OCI-LY3 (cell line): ENCODE measurements around the gene C11orf54.

Experiments
- CTCF ChIP-seq: fragments of 200-600, 300-600 bp; sonication (generic); IDR thresholded peaks from 2 replicates; pipeline ENCODE4 v1.5.1; 2014; ENCODE audit warnings: antibody characterized with exemption, low read length, low read depth
- EZH2phosphoT487 ChIP-seq: fragments of 200-600 bp; shearing (Covaris generic); IDR thresholded peaks from 2 replicates; pipeline ENCODE4 v1.6.1; 2018; ENCODE audit warnings: antibody characterized with exemption, mixed run types, low read depth

- TF ChIP-seq CTCF (no peak), EZH2phosphoT487 (no peak)
These were observed 55.2 kb downstream of the C11orf54 start for GRCh38 chr11:93796441-93797231.
